Prostate gland (tissue), 2 donors: ENCODE data around the gene ACSF3. TPM values are rescaled to one million over a fixed set of nuclear protein-coding genes. Genes with fewer than 3 reads are reported as not detected.

Experiments
- DNase-seq: peaks from one replicate; pipeline ENCODE4 v3.0.0-alpha.2; 2019; ENCODE audit warnings: low spot score
- H3K27ac ChIP-seq, 2 donors: fragments of 200-600 bp; sonication (generic); 2 replicates each; pipeline ENCODE4 v1.5.1; 2017 to 2019
- H3K27me3 ChIP-seq: fragments of 200-600 bp; sonication (generic); replicated peaks from 2 replicates; pipeline ENCODE4 v1.5.1; 2019; ENCODE audit not compliant: insufficient read depth
- H3K36me3 ChIP-seq, 2 donors: fragments of 200-600 bp; sonication (generic); 1 replicate in 1 of 2; 2 replicates in 1 of 2; pipeline versions ENCODE4 v1.5.1 to v1.8.1; 2017 to 2019
- H3K4me1 ChIP-seq: fragments of 200-600 bp; sonication (generic); replicated peaks from 2 replicates; pipeline ENCODE4 v1.5.1; 2019
- H3K4me3 ChIP-seq, 2 donors: fragments of 200-600 bp; sonication (generic); 2 replicates each; pipeline ENCODE4 v1.5.1; 2017 to 2019
- H3K9me3 ChIP-seq: fragments of 200-600 bp; sonication (generic); 2 replicates; pipeline ENCODE4 v1.5.1; 2017
- POLR2A ChIP-seq: fragments of 450-650 bp; IDR thresholded peaks from one replicate; pipeline ENCODE4 v1.6.1; 2016; ENCODE audit warnings: antibody characterized with exemption, mild to moderate bottlenecking
- POLR2AphosphoS5 ChIP-seq: sonication (generic); formaldehyde crosslinking; IDR thresholded peaks from one replicate; pipeline ENCODE4 v1.6.1; 2017; ENCODE audit warnings: antibody characterized with exemption
- WGBS: methylation state at CpG from one replicate; pipeline ENCODE4 v1.1.5; 2018; 5-methylcytosine and 5-hydroxymethylcytosine counted together
- intact Hi-C: fragments of 100-400 bp; cut with DNase I; formaldehyde crosslinking; loops from one replicate; pipeline ENCODE4 v1.14.2; 2022
- total RNA-seq, 2 donors: library from RNA; depleted of rRNA; stranded (reverse); fragments of >200 nt; gene quantifications; one replicate each; pipeline ENCODE4 v1.1.0, GENCODE V29; 2016
- TF ChIP-seq, protein P1 (sequence below), 4 experiments: fragments of 200-600 bp in 2 of 4; fragments of 450-650 bp in 2 of 4; sonication (generic) in 2 of 4; IDR thresholded peaks; 1 replicate in 3 of 4; 2 replicates in 1 of 4; pipeline ENCODE4 v1.5.1; 2016 to 2019; ENCODE audit warnings: antibody characterized with exemption in 4 of 4, mild to moderate bottlenecking in 2 of 4, moderate library complexity in 2 of 4

ACSF3 gene
- total RNA-seq, 2 donors from 2014 or later, result 42.1 to 80.5 TPM

DNA sequence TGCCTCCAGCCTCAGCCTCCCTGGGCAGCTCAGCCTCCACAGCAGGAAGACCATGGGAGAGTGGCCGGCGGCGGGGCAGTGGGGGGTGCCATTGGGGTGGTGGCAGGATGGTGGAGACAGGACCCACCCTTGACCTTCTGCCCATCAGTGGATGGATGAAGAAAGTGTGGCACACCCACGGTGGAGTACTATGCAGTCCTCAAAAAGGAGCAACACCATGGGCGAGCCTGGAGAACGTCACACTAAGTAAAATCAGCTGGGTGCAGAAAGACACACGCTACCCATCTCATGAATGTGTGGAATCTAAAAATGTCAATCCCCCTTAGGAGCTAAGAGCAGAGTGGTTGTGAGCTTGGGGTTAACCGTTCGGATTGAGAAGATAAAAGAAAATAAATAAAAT lies 34.8 kb upstream of the ACSF3 start:
- Histone ChIP-seq H3K27ac (no peak overlapping the region), H3K4me1 (no peaks in the 10 kb centered on the region), H3K9me3 (no peaks in the 10 kb centered on the region), H3K4me3 (no peak overlapping the region), H3K27me3 (no peaks in the 10 kb centered on the region), H3K36me3 (no peaks in the 10 kb centered on the region)
- WGBS, result 95% methylated on average over 9 of the region's 9 CpGs
- TF ChIP-seq, protein P1, sequence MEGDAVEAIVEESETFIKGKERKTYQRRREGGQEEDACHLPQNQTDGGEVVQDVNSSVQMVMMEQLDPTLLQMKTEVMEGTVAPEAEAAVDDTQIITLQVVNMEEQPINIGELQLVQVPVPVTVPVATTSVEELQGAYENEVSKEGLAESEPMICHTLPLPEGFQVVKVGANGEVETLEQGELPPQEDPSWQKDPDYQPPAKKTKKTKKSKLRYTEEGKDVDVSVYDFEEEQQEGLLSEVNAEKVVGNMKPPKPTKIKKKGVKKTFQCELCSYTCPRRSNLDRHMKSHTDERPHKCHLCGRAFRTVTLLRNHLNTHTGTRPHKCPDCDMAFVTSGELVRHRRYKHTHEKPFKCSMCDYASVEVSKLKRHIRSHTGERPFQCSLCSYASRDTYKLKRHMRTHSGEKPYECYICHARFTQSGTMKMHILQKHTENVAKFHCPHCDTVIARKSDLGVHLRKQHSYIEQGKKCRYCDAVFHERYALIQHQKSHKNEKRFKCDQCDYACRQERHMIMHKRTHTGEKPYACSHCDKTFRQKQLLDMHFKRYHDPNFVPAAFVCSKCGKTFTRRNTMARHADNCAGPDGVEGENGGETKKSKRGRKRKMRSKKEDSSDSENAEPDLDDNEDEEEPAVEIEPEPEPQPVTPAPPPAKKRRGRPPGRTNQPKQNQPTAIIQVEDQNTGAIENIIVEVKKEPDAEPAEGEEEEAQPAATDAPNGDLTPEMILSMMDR (IDR thresholded peaks at IDR 0.05), result no peak
- no peak for TF ChIP-seq POLR2A
- no peak for TF ChIP-seq POLR2AphosphoS5
- intact Hi-C loops, result no loop called here
- no peak for DNase-seq

DNA sequence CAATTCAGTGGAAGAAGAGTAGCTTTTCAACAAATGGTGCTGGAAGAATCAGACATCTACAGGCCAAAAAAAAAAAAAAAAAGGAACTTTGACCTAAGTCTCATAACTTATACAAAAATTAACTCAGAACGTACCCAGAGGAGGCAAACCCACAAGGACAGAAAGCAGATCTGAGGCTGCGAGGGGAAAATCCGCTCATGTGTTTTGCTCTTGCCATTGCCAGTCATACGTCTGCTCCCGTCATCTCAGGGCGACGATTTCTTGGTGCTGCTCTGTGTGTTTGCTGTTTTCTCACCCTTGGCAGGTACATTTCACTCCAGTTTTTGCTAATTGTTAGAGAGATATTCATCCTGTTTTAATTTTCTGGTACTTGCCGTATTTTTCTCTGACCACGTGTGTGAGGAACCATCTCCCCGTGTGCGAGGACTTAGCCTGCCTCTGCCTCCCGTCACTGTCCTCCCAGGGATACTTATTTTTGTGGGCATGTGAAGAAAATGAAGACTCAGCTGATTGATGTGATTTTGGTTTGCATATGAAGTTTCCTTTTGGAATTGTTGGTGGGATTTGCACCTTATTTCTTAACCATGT lies 33.4 kb upstream of the ACSF3 start:
- Histone ChIP-seq H3K27me3 (no peaks in the 10 kb centered on the region), H3K27ac (no peak overlapping the region), H3K4me3 (no peak overlapping the region), H3K36me3 (no peaks in the 10 kb centered on the region), H3K4me1 (no peaks in the 10 kb centered on the region), H3K9me3 (no peaks in the 10 kb centered on the region)
- intact Hi-C loops, result no loop called here
- TF ChIP-seq POLR2AphosphoS5, result no peak
- TF ChIP-seq, protein P1 (IDR thresholded peaks at IDR 0.05), result no peak
- TF ChIP-seq POLR2A, result no peak
- no peak for DNase-seq
- WGBS, result 73% methylated on average over 12 of the region's 12 CpGs

DNA sequence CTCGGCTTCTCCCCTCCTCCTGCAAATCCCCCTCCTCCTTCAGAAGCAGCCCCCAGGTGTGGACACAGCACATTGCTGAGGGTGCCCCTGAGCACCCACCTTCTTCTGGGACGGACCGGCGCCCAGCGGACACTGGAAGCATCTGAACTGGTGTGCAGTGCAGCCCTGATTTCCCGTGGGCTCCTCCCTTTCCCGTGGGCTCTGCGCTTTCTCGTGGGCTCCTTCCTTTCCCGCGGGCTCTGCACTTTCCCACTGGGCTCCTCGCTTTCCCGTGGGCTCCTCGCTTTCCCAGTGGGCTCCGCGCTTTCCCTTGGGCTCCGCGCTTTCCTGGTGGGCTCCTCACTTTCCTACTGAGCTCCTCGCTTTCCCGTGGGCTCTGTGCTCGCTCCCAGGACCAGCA lies 32.6 kb upstream of the ACSF3 start:
- 73% methylated on average over 21 of the region's 21 CpGs for WGBS
- Histone ChIP-seq H3K4me1 (no peaks in the 10 kb centered on the region), H3K4me3 (no peak overlapping the region), H3K36me3 (no peaks in the 10 kb centered on the region), H3K9me3 (no peaks in the 10 kb centered on the region), H3K27ac (no peak overlapping the region), H3K27me3 (no peaks in the 10 kb centered on the region)
- intact Hi-C loops, result no loop called here
- TF ChIP-seq POLR2A (no peak), POLR2AphosphoS5 (no peak)
- TF ChIP-seq, protein P1 (IDR thresholded peaks at IDR 0.05), result no peak
- DNase-seq, result no peak

DNA sequence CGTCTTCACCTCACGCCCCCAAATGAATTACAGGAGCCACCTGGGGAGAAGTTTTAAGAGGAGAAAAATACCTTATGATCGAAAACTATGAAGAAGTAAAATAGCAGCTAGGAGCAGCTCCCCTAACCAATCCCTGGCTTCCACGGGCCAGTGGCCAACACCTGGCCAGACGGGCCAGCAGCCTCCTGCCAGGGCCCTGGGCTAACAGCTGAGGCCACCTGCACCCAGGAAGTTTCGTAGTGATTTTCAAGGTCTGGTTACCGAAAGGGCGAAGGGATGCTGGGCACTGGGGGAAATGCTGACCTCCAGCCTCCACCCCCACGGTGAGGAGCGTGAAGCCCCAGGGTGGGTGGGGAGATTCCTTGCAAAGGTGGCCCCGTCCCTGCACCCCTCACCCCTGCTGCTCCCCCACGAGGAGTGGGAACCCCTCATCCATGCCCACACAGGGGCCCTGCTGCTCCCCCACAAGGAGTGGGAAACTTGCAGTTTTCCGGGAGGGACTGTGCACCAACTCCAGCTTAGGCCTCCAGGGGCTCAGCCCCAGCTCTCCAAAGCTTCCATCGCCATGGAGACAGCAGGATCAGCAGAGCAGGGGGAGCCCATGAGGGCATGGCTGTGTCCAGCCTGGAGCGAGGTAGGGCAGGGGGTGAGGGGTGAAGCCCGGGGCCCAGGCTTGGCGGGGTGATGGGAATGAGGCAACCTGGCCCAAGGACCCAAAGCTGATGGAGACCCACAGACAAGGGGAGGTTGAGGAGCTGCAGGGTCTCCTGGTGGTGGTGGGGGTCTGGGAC lies 31.9 kb upstream of the ACSF3 start:
- no peak overlapping the region for H3K27ac ChIP-seq
- H3K27me3 ChIP-seq, result no peaks in the 10 kb centered on the region
- WGBS, result 56% methylated on average over 17 of the region's 17 CpGs
- H3K36me3 ChIP-seq, result no peaks in the 10 kb centered on the region
- H3K4me1 ChIP-seq, result no peaks in the 10 kb centered on the region
- no peaks in the 10 kb centered on the region for H3K9me3 ChIP-seq
- TF ChIP-seq, protein P1 (IDR thresholded peaks at IDR 0.05), result no peak
- TF ChIP-seq POLR2A, result no peak
- TF ChIP-seq POLR2AphosphoS5, result no peak
- intact Hi-C loops, result no loop called here
- DNase-seq, result no peak
- no peak overlapping the region for H3K4me3 ChIP-seq
